Measurements from ENCODE around the gene STX7.

Gene STX7

DNA sequence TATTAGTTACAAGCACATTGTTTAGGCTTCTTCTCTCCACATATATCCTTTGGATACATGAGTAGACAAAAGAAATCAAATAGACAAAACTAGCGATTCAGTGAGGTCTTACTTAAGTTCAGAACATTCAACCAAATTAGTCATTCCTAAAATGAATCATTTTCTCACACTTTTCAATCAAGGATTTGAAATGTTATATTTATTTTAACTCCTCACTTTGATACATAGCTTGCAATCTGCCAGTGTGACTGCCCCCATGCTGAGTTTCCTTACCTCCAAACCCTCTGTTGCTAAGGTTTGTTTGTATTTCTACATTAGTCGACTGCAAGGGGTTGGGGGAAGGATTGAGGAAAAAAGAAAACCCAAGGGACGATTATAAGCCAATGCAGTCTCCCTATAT, 108.2 kb downstream of the STX7 start:
- no peak overlapping the region for H3K4me3 ChIP-seq (ENCODE audit: low read depth in 1 of 2, low read length in 2 of 2)
- no peaks in the 10 kb centered on the region for H3K9me3 ChIP-seq (ENCODE audit: low read length)
- no peaks in the 10 kb centered on the region for H3K4me1 ChIP-seq (ENCODE audit: insufficient read depth, low read length)
- H3K27ac ChIP-seq (ENCODE audit: low read depth, low read length), result no peak overlapping the region
- no peaks in the 10 kb centered on the region for H3K36me3 ChIP-seq (ENCODE audit: insufficient read depth, low read length)
- peaks cover 0 to 7% of the 10 kb centered on the region in 2 donors for H3K27me3 ChIP-seq (ENCODE audit: control insufficient read depth in 1 of 2, insufficient read depth in 2 of 2, low read length in 2 of 2)
- no peak overlapping the region for H3K9ac ChIP-seq (ENCODE audit: low read length)

GRCh38 chr6:132404330-132404729, 108.6 kb downstream of the STX7 start:
- H3K9ac ChIP-seq (ENCODE audit: low read length), result no peak overlapping the region
- H3K9me3 ChIP-seq (ENCODE audit: low read length), result no peaks in the 10 kb centered on the region
- no peaks in the 10 kb centered on the region for H3K4me1 ChIP-seq (ENCODE audit: insufficient read depth, low read length)
- H3K27me3 ChIP-seq (ENCODE audit: control insufficient read depth in 1 of 2, insufficient read depth in 2 of 2, low read length in 2 of 2), result peaks cover 0 to 11% of the 10 kb centered on the region in 2 donors
- H3K4me3 ChIP-seq (ENCODE audit: low read depth in 1 of 2, low read length in 2 of 2), result no peak overlapping the region
- no peaks in the 10 kb centered on the region for H3K36me3 ChIP-seq (ENCODE audit: insufficient read depth, low read length)
- no peak overlapping the region for H3K27ac ChIP-seq (ENCODE audit: low read depth, low read length)

GRCh38 chr6:132401618-132402285, 111.2 kb downstream of the STX7 start:
- Histone ChIP-seq H3K4me1 (ENCODE audit: insufficient read depth, low read length) (no peaks in the 10 kb centered on the region), H3K27ac (ENCODE audit: low read depth, low read length) (no peak overlapping the region), H3K9me3 (ENCODE audit: low read length) (no peaks in the 10 kb centered on the region), H3K4me3 (ENCODE audit: low read depth in 1 of 2, low read length in 2 of 2) (peak overlapping the region; percentile 40 to 56), H3K9ac (ENCODE audit: low read length) (no peak overlapping the region), H3K27me3 (ENCODE audit: control insufficient read depth in 1 of 2, insufficient read depth in 2 of 2, low read length in 2 of 2) (peaks cover 0 to 13% of the 10 kb centered on the region in 2 donors), H3K36me3 (ENCODE audit: insufficient read depth, low read length) (no peaks in the 10 kb centered on the region)

GRCh38 chr6:132400883-132401617, 111.9 kb downstream of the STX7 start, which contains the start of gene MOXD1:
TSS of gene MOXD1 (minus strand) at chr6:132401475. CDS start at chr6:132401426, 49 bp downstream.
- Histone ChIP-seq H3K9ac (ENCODE audit: low read length) (peak within 1 kb of the TSS; percentile 17), H3K36me3 (ENCODE audit: insufficient read depth, low read length) (no peaks in the 10 kb centered on the region), H3K27me3 (ENCODE audit: control insufficient read depth in 1 of 2, insufficient read depth in 2 of 2, low read length in 2 of 2) (peaks cover 0 to 13% of the 10 kb centered on the region in 2 donors), H3K9me3 (ENCODE audit: low read length) (no peaks in the 10 kb centered on the region), H3K27ac (ENCODE audit: low read depth, low read length) (peak within 1 kb of the TSS; percentile 39), H3K4me3 (ENCODE audit: low read depth in 1 of 2, low read length in 2 of 2) (peak within 1 kb of the TSS; percentile 56 to 69), H3K4me1 (ENCODE audit: insufficient read depth, low read length) (no peaks in the 10 kb centered on the region)

DNA sequence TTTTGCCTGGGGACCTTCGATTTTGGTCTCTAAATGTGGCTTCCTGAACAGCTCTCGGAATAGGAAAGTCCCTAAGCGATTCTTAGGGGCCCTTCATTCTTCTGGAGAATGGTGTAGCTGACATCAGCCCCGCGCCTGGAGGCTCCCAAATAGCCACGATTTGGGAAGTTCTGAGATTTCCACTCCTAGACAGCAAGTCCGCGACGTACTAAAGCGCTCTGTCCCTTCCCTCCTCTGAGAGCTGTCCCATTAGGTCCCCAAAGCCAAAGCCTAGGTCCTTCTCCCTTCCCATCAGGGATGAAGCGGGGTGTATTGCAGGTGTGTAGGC, 112.4 kb downstream of the STX7 start:
- H3K27me3 ChIP-seq (ENCODE audit: control insufficient read depth in 1 of 2, insufficient read depth in 2 of 2, low read length in 2 of 2), result peaks cover 0 to 13% of the 10 kb centered on the region in 2 donors
- no peaks in the 10 kb centered on the region for H3K9me3 ChIP-seq (ENCODE audit: low read length)
- H3K27ac ChIP-seq (ENCODE audit: low read depth, low read length), result peak overlapping the region; percentile 39
- peak overlapping the region; percentile 53 to 69 for H3K4me3 ChIP-seq (ENCODE audit: low read depth in 1 of 2, low read length in 2 of 2)
- H3K4me1 ChIP-seq (ENCODE audit: insufficient read depth, low read length), result no peaks in the 10 kb centered on the region
- peak overlapping the region; percentile 17 for H3K9ac ChIP-seq (ENCODE audit: low read length)
- H3K36me3 ChIP-seq (ENCODE audit: insufficient read depth, low read length), result no peaks in the 10 kb centered on the region

- Histone ChIP-seq H3K4me3 (ENCODE audit: low read depth in 1 of 2, low read length in 2 of 2) (peak overlapping the region in 1 of 2 donors; percentile 69), H3K9me3 (ENCODE audit: low read length) (no peaks in the 10 kb centered on the region), H3K27ac (ENCODE audit: low read depth, low read length) (no peak overlapping the region), H3K36me3 (ENCODE audit: insufficient read depth, low read length) (no peaks in the 10 kb centered on the region), H3K9ac (ENCODE audit: low read length) (no peak overlapping the region), H3K27me3 (ENCODE audit: control insufficient read depth in 1 of 2, insufficient read depth in 2 of 2, low read length in 2 of 2) (peaks cover 0 to 13% of the 10 kb centered on the region in 2 donors), H3K4me1 (ENCODE audit: insufficient read depth, low read length) (no peaks in the 10 kb centered on the region)
Observed at GRCh38 chr6:132399376-132400074, 113.4 kb downstream of the STX7 start.
